ENCODE data around the gene PCNX2.
"Not testable (repeated sequence)": the region's sequence is repeated elsewhere in the genome, so short reads cannot be mapped to it uniquely, and the experiment has no call there.

The PCNX2 gene

GRCh38 chr1:233183226-233184020, 112.1 kb downstream of the PCNX2 start:
- TF ChIP-seq EZH2phosphoT487 (IDR thresholded peaks at IDR 0.05; ENCODE audit: low read length) (no peak), EZH2 (optimal IDR thresholded peaks at IDR 0.05; ENCODE audit: low read depth, low read length) (no peak), CTCF (IDR thresholded peaks at IDR 0.05; ENCODE audit: low read length) (no peak)
- no peaks in the 10 kb centered on the region for H3K36me3 ChIP-seq (replicated peaks; ENCODE audit: insufficient read depth, low read length)
- DNase-seq: no peak
- no peak overlapping the region for H3K27ac ChIP-seq (ENCODE audit: low read length)
- no peaks in the 10 kb centered on the region for H4K20me1 ChIP-seq (ENCODE audit: insufficient read depth, low read length)
- H3K79me2 ChIP-seq (ENCODE audit: low read length): no peaks in the 10 kb centered on the region
- no peaks in the 10 kb centered on the region for H3K4me1 ChIP-seq (ENCODE audit: low read length)
- H3F3A ChIP-seq (ENCODE audit: insufficient read depth, low read length): no peaks in the 10 kb centered on the region
- no peaks in the 10 kb centered on the region for H3K27me3 ChIP-seq (replicated peaks; ENCODE audit: insufficient read depth, low read length)
- no peaks in the 10 kb centered on the region for H3K9me3 ChIP-seq (replicated peaks; ENCODE audit: insufficient read depth, low read length)
- no peak overlapping the region for H3K4me2 ChIP-seq (ENCODE audit: low read depth, low read length)
- H3K4me3 ChIP-seq (ENCODE audit: low read length): no peak overlapping the region
- H3K9me2 ChIP-seq (replicated peaks; ENCODE audit: insufficient read depth, low read length): no peaks in the 10 kb centered on the region
- H2AFZ ChIP-seq (ENCODE audit: low read length): no peak overlapping the region
- H3K9ac ChIP-seq (ENCODE audit: low read length): no peak overlapping the region

GRCh38 chr1:233182587-233182986, 112.9 kb downstream of the PCNX2 start:
- no peak overlapping the region for H3K4me2 ChIP-seq (ENCODE audit: low read depth, low read length)
- TF ChIP-seq EZH2phosphoT487 (IDR thresholded peaks at IDR 0.05; ENCODE audit: low read length) (no peak), EZH2 (optimal IDR thresholded peaks at IDR 0.05; ENCODE audit: low read depth, low read length) (no peak), CTCF (IDR thresholded peaks at IDR 0.05; ENCODE audit: low read length) (no peak)
- no peak for DNase-seq
- no peak overlapping the region for H3K27ac ChIP-seq (ENCODE audit: low read length)
- no peaks in the 10 kb centered on the region for H4K20me1 ChIP-seq (ENCODE audit: insufficient read depth, low read length)
- H3K9ac ChIP-seq (ENCODE audit: low read length): no peak overlapping the region
- no peak overlapping the region for H3K4me3 ChIP-seq (ENCODE audit: low read length)
- no peaks in the 10 kb centered on the region for H3K36me3 ChIP-seq (replicated peaks; ENCODE audit: insufficient read depth, low read length)
- H3F3A ChIP-seq (ENCODE audit: insufficient read depth, low read length): no peaks in the 10 kb centered on the region
- H2AFZ ChIP-seq (ENCODE audit: low read length): no peak overlapping the region
- no peaks in the 10 kb centered on the region for H3K9me2 ChIP-seq (replicated peaks; ENCODE audit: insufficient read depth, low read length)
- H3K9me3 ChIP-seq (replicated peaks; ENCODE audit: insufficient read depth, low read length): no peaks in the 10 kb centered on the region
- H3K4me1 ChIP-seq (ENCODE audit: low read length): no peaks in the 10 kb centered on the region
- no peaks in the 10 kb centered on the region for H3K79me2 ChIP-seq (ENCODE audit: low read length)
- H3K27me3 ChIP-seq (replicated peaks; ENCODE audit: insufficient read depth, low read length): no peaks in the 10 kb centered on the region

- no peak for DNase-seq
- Histone ChIP-seq H3K79me2 (ENCODE audit: low read length) (no peaks in the 10 kb centered on the region), H3F3A (ENCODE audit: insufficient read depth, low read length) (no peaks in the 10 kb centered on the region), H3K4me3 (ENCODE audit: low read length) (no peak overlapping the region), H3K27me3 (replicated peaks; ENCODE audit: insufficient read depth, low read length) (no peaks in the 10 kb centered on the region), H3K9ac (ENCODE audit: low read length) (no peak overlapping the region), H3K36me3 (replicated peaks; ENCODE audit: insufficient read depth, low read length) (no peaks in the 10 kb centered on the region), H3K4me2 (ENCODE audit: low read depth, low read length) (no peak overlapping the region), H3K9me3 (replicated peaks; ENCODE audit: insufficient read depth, low read length) (no peaks in the 10 kb centered on the region), H3K9me2 (replicated peaks; ENCODE audit: insufficient read depth, low read length) (no peaks in the 10 kb centered on the region), H2AFZ (ENCODE audit: low read length) (no peak overlapping the region), H4K20me1 (ENCODE audit: insufficient read depth, low read length) (no peaks in the 10 kb centered on the region), H3K27ac (ENCODE audit: low read length) (no peak overlapping the region), H3K4me1 (ENCODE audit: low read length) (no peaks in the 10 kb centered on the region)
- TF ChIP-seq EZH2phosphoT487 (IDR thresholded peaks at IDR 0.05; ENCODE audit: low read length) (no peak), CTCF (IDR thresholded peaks at IDR 0.05; ENCODE audit: low read length) (no peak), EZH2 (optimal IDR thresholded peaks at IDR 0.05; ENCODE audit: low read depth, low read length) (no peak)
Observed at GRCh38 chr1:233180641-233181364, 114.7 kb downstream of the PCNX2 start.

- not testable (repeated sequence) for H3K36me3 ChIP-seq (replicated peaks; ENCODE audit: insufficient read depth, low read length); H3K4me2 ChIP-seq (ENCODE audit: low read depth, low read length); H3K4me1 ChIP-seq (ENCODE audit: low read length); H3K4me3 ChIP-seq (ENCODE audit: low read length); H3K9me3 ChIP-seq (replicated peaks; ENCODE audit: insufficient read depth, low read length); H3F3A ChIP-seq (ENCODE audit: insufficient read depth, low read length); H3K9me2 ChIP-seq (replicated peaks; ENCODE audit: insufficient read depth, low read length); H4K20me1 ChIP-seq (ENCODE audit: insufficient read depth, low read length); DNase-seq; H3K9ac ChIP-seq (ENCODE audit: low read length); H3K27me3 ChIP-seq (replicated peaks; ENCODE audit: insufficient read depth, low read length); H3K27ac ChIP-seq (ENCODE audit: low read length); H2AFZ ChIP-seq (ENCODE audit: low read length); H3K79me2 ChIP-seq (ENCODE audit: low read length)
Observed at GRCh38 chr1:233179638-233180037, 115.9 kb downstream of the PCNX2 start.
